Sigmoid colon (tissue), 4 donors: ENCODE measurements around the gene COMMD1.

ENCODE experiments used
- EP300 ChIP-seq, 4 donors: sonication (generic); formaldehyde crosslinking; IDR thresholded peaks; one replicate each; pipeline ENCODE4 v1.6.1; 2017; ENCODE audit warnings: antibody characterized with exemption in 4 of 4
- TF ChIP-seq, protein P1 (sequence below), 4 experiments: fragments of 450-650 bp in 3 of 4; fragments of 200-600 bp in 1 of 4; IDR thresholded peaks; one replicate each; pipeline ENCODE4 v1.5.1; 2016 to 2019; ENCODE audit warnings: antibody characterized with exemption in 4 of 4, mild to moderate bottlenecking in 3 of 4, moderate library complexity in 2 of 4

DNA sequence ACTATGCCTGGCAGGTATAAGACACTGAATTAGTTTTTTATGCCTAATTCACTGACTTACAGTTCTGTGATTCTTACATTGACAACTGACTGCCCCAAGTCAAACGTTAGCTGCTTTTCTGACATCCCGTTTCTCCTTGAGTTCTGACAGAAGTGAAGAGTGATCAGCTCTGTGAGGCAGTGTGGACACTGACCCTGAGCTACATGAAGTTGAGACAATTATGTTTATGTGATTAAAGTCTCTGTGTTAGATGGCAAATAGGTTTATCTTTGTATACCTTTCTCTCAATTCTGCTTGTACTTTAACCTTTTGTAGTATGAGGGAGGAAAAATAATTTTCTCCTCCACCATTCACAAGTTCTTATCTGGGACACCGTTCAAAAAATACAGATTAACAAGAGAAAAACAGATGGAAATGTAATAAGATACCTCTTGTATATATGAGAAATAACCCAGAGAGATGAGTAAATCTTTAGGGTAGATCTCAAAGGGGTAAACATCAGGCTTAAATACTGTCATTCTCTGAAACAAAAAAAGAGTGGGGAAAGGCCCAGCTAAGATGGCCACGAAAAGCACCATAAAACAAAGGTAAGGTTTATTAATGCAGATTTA lies 205.0 kb downstream of the COMMD1 start:
- no peak for TF ChIP-seq EP300 (IDR thresholded peaks at IDR 0.05)
- TF ChIP-seq, protein P1, sequence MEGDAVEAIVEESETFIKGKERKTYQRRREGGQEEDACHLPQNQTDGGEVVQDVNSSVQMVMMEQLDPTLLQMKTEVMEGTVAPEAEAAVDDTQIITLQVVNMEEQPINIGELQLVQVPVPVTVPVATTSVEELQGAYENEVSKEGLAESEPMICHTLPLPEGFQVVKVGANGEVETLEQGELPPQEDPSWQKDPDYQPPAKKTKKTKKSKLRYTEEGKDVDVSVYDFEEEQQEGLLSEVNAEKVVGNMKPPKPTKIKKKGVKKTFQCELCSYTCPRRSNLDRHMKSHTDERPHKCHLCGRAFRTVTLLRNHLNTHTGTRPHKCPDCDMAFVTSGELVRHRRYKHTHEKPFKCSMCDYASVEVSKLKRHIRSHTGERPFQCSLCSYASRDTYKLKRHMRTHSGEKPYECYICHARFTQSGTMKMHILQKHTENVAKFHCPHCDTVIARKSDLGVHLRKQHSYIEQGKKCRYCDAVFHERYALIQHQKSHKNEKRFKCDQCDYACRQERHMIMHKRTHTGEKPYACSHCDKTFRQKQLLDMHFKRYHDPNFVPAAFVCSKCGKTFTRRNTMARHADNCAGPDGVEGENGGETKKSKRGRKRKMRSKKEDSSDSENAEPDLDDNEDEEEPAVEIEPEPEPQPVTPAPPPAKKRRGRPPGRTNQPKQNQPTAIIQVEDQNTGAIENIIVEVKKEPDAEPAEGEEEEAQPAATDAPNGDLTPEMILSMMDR (IDR thresholded peaks at IDR 0.05) = no peak
